ENCODE results near the gene MRPL49. TPM values are rescaled to one million over a fixed set of nuclear protein-coding genes. Genes with fewer than 3 reads are reported as not detected.

MRPL49 gene
- total and polyA plus RNA-seq, 12 donors, result 32.7 to 180 (median 125) TPM

- H3K4me3 ChIP-seq, result no peak overlapping the region
- H3K27ac ChIP-seq, result no peak overlapping the region
- TF ChIP-seq CTCF (IDR thresholded peaks at IDR 0.05), result peak; percentile 32 to 65 (median 53)
- TF ChIP-seq POLR2A (IDR thresholded peaks at IDR 0.05), result no peak
- DNase-seq, result peak in 6 of 7 donors; percentile 29 to 72 (median 60)
- peaks cover 0 to under 1% of the 10 kb centered on the region in 2 donors for H3K4me1 ChIP-seq (replicated peaks in 1 of 2)
- intact Hi-C loops (cut with DNase I), result loop anchor here in 1 of 2 donors (10.0 kb wide), 1 partner anchor 63 kb away; the partner anchor contains the start of gene ARL2
- H3K9me3 ChIP-seq (replicated peaks in 1 of 3), result no peaks in the 10 kb centered on the region
- no peaks in the 10 kb centered on the region for H3K27me3 ChIP-seq
- WGBS, 4 donors, result 58 to 72% (median 69%) methylated on average over 3 of the region's 3 CpGs
- H3K36me3 ChIP-seq (replicated peaks in 1 of 2), result no peaks in the 10 kb centered on the region
Measured at GRCh38 chr11:65078151-65078550, 44.0 kb upstream of the MRPL49 start.

GRCh38 chr11:65078786-65079342 is 43.3 kb upstream of the MRPL49 start:
- H3K9me3 ChIP-seq (replicated peaks in 1 of 3), result no peaks in the 10 kb centered on the region
- no peak for DNase-seq
- H3K27ac ChIP-seq, result no peak overlapping the region
- H3K4me1 ChIP-seq (replicated peaks in 1 of 2), result peaks cover 0 to 7% of the 10 kb centered on the region in 2 donors
- WGBS, 4 donors, result 92 to 98% (median 94%) methylated on average over 5 to 9 of the region's 9 CpGs
- intact Hi-C loops (cut with DNase I), result loop anchor here in 1 of 2 donors (10.0 kb wide), 1 partner anchor 64 kb away; the partner anchor contains the start of gene ARL2
- TF ChIP-seq POLR2A (IDR thresholded peaks at IDR 0.05) (no peak), CTCF (IDR thresholded peaks at IDR 0.05) (no peak)
- H3K4me3 ChIP-seq, result no peak overlapping the region
- no peaks in the 10 kb centered on the region for H3K36me3 ChIP-seq (replicated peaks in 1 of 2)
- H3K27me3 ChIP-seq, result no peaks in the 10 kb centered on the region

- DNase-seq, result no peak
- no peaks in the 10 kb centered on the region for H3K27me3 ChIP-seq
- TF ChIP-seq POLR2A (IDR thresholded peaks at IDR 0.05), result no peak
- TF ChIP-seq CTCF (IDR thresholded peaks at IDR 0.05), result no peak
- peak overlapping the region in 2 of 4 donors; percentile 76 to 93 for H3K4me3 ChIP-seq
- intact Hi-C loops (cut with DNase I), result no loop called here
- no peaks in the 10 kb centered on the region for H3K9me3 ChIP-seq (replicated peaks in 1 of 3)
- peak overlapping the region in 3 of 5 donors; percentile 84 to 93 (median 90) for H3K27ac ChIP-seq
- peaks cover 12 to 20% of the 10 kb centered on the region in 2 donors for H3K4me1 ChIP-seq (replicated peaks in 1 of 2)
- peaks cover 0 to 29% of the 10 kb centered on the region in 2 donors for H3K36me3 ChIP-seq (replicated peaks in 1 of 2)
- WGBS, 4 donors, result 2 to 7% (median 4%) methylated on average over 11 to 13 of the region's 13 CpGs
Measured at GRCh38 chr11:65083134-65083833, 38.8 kb upstream of the MRPL49 start.

- intact Hi-C loops (cut with DNase I), result no loop called here
Measured at GRCh38 chr11:65083834-65084597, 38.1 kb upstream of the MRPL49 start, which contains the start of the genes CDCA5 and ZFPL1. CDCA5 (minus strand) TSS chr11:65084040; CDS start chr11:65083978, 62 bp downstream. ZFPL1 (plus strand) TSS chr11:65084222; CDS start chr11:65084699, 477 bp downstream.

More at GRCh38 chr11:65083834-65084597, 38.1 kb upstream of the MRPL49 start, which contains the start of the genes CDCA5 and ZFPL1:
- no peak for TF ChIP-seq CTCF (IDR thresholded peaks at IDR 0.05)
- TF ChIP-seq POLR2A (IDR thresholded peaks at IDR 0.05), result peak; percentile 68 to 81
- peak within 1 kb of the TSS; percentile 84 to 93 (median 90) for H3K27ac ChIP-seq
- WGBS, 4 donors, result 0 to 1% (median 0%) methylated on average over 13 to 79 of the region's 79 CpGs
- no peaks in the 10 kb centered on the region for H3K9me3 ChIP-seq (replicated peaks in 1 of 3)
- peak; percentile 94 to 98 (median 96) for DNase-seq
- H3K27me3 ChIP-seq, result no peaks in the 10 kb centered on the region
- peaks cover 12 to 20% of the 10 kb centered on the region in 2 donors for H3K4me1 ChIP-seq (replicated peaks in 1 of 2)
- peaks cover 0 to 36% of the 10 kb centered on the region in 2 donors for H3K36me3 ChIP-seq (replicated peaks in 1 of 2)
- peak within 1 kb of the TSS; percentile 41 to 93 (median 80) for H3K4me3 ChIP-seq

All from adrenal gland (tissue), 12 donors.